Naive B cell (primary cell): Measurements from ENCODE around the gene TPCN1. TPM values are rescaled to one million over a fixed set of nuclear protein-coding genes. Genes with fewer than 3 reads are reported as not detected.

ENCODE experiments used
- ATAC-seq, 2 donors: fragments of 150-1000 bp; cut with Tn5 transposase; 2 replicates each; pipeline ENCODE4 v1.10.0; 2021; ENCODE audit warnings: low read depth in 2 of 2, mild to moderate bottlenecking in 2 of 2, moderate library complexity in 2 of 2
- DNase-seq: peaks from one replicate; pipeline ENCODE4 v3.0.0; 2022
- H3K27ac Mint-ChIP-seq, 6 donors: one replicate each; pipeline ENCODE4 v1.8.0; 2020 to 2022; ENCODE audit warnings: mild to moderate bottlenecking in 6 of 6, mixed read lengths in 6 of 6, moderate library complexity in 5 of 6, inconsistent platforms in 2 of 6
- H3K27me3 Mint-ChIP-seq, 3 donors: one replicate each; pipeline ENCODE4 v1.8.0; 2021 to 2022; ENCODE audit warnings: mixed read lengths in 3 of 3, mild to moderate bottlenecking in 1 of 3
- H3K36me3 Mint-ChIP-seq, 2 donors: one replicate each; pipeline ENCODE4 v1.8.0; 2020 to 2022; ENCODE audit warnings: mixed read lengths in 2 of 2, inconsistent platforms in 1 of 2, mild to moderate bottlenecking in 1 of 2
- H3K4me1 Mint-ChIP-seq, 3 donors: one replicate each; pipeline ENCODE4 v1.8.0; 2020 to 2022; ENCODE audit warnings: mixed read lengths in 3 of 3, inconsistent platforms in 1 of 3, mild to moderate bottlenecking in 1 of 3, moderate library complexity in 1 of 3
- H3K4me3 Mint-ChIP-seq, 8 donors: one replicate each; pipeline ENCODE4 v1.8.0; 2020 to 2022; ENCODE audit warnings: mild to moderate bottlenecking in 8 of 8, mixed read lengths in 8 of 8, moderate library complexity in 8 of 8, inconsistent platforms in 2 of 8
- H3K9me3 Mint-ChIP-seq, 7 donors: one replicate each; pipeline ENCODE4 v1.8.0; 2020 to 2022; ENCODE audit warnings: mixed read lengths in 7 of 7, mild to moderate bottlenecking in 5 of 7, inconsistent platforms in 2 of 7, moderate library complexity in 1 of 7
- polyA plus RNA-seq, 6 donors: library from polyadenylated mRNA; unstranded; fragments of 300-500 nt; fragmentation: Illumina TruSeq; gene quantifications; one replicate each; pipeline ENCODE4 v1.2.3, GENCODE V29; 2021; ENCODE audit warnings: low read depth in 6 of 6

The TPCN1 gene
- polyA plus RNA-seq, 6 donors from 2014 or later = 8.8 to 26.2 (median 18.9) TPM

DNA sequence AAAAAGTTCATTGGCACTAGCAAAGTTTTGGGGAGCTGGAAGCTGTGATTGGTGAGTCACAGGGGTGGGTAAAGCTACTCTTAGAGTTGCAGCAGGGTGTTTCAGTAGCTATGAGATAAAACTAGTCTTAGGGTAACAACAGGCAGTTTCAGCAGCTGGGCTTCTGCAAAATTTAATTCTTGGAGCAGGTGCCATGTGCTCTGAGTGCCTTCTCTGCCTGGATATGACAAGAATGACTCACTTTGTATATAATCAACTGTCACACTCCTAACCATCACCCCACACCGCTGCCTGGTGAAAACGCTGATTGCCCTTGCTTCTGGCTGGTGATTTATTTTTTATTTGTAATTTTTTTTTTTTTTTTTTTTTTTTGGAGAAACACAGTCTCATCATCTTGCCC, 126.6 kb downstream of the TPCN1 start:
- H3K9me3 Mint-ChIP-seq = no peaks in the 10 kb centered on the region
- peaks cover 10 to 22% (median 18%) of the 10 kb centered on the region in 3 donors for H3K27me3 Mint-ChIP-seq
- H3K4me1 Mint-ChIP-seq = peaks cover 0 to 2% (median 0%) of the 10 kb centered on the region in 3 donors
- ATAC-seq = no peak
- H3K36me3 Mint-ChIP-seq = no peaks in the 10 kb centered on the region
- H3K4me3 Mint-ChIP-seq = no peak overlapping the region
- no peak for DNase-seq
- no peak overlapping the region for H3K27ac Mint-ChIP-seq

Other genes with a start within 250 kb of the TPCN1 start
- 10 to 100 TPM; 15.4 to 56.4 (median 37.2) TPM for gene OAS2, start 242.9 kb upstream of the TPCN1 start, polyA plus RNA-seq
- gene DTX1, start 164.7 kb upstream of the TPCN1 start, polyA plus RNA-seq = 10 to 100 TPM in 3 of 6 donors, 1 to 10 TPM in 3; 1.9 to 16.8 (median 9.8) TPM
- gene RASAL1, start 85.7 kb upstream of the TPCN1 start, polyA plus RNA-seq = under 1 TPM in 4 of 6 donors, not detected in 2; 0.17 to 0.48 (median 0.41) TPM
- gene CFAP73, start 71.7 kb upstream of the TPCN1 start, polyA plus RNA-seq = 1 to 10 TPM in 1 of 6 donors, not detected in 5; 1.2 TPM
- 10 to 100 TPM in 5 of 6 donors, 1 to 10 TPM in 1; 9.0 to 45.5 (median 25.4) TPM for gene DDX54, start 36.0 kb upstream of the TPCN1 start, polyA plus RNA-seq
- 10 to 100 TPM; 21.0 to 31.9 (median 24.1) TPM for gene RITA1, start 35.7 kb upstream of the TPCN1 start, polyA plus RNA-seq
- 10 to 100 TPM in 5 of 6 donors, 1 to 10 TPM in 1; 5.3 to 35.1 (median 14.6) TPM for gene SLC8B1, start 113.6 kb downstream of the TPCN1 start, polyA plus RNA-seq
- 1 to 10 TPM; 1.4 to 6.0 (median 2.6) TPM for gene PLBD2, start 137.1 kb downstream of the TPCN1 start, polyA plus RNA-seq
- gene SDS, start 182.4 kb downstream of the TPCN1 start, polyA plus RNA-seq = not detected
- under 1 TPM in 2 of 6 donors, not detected in 4; 0.27 to 0.68 TPM for gene SDSL, start 200.9 kb downstream of the TPCN1 start, polyA plus RNA-seq